Measurements from ENCODE around the gene CD7.

GRCh38 chr17:82346342-82347300 is 29.2 kb upstream of the CD7 start:
- TF ChIP-seq FOXP2 (optimal IDR thresholded peaks at IDR 0.05; ENCODE audit: borderline replicate concordance, extremely low read depth, extremely low read length, insufficient read depth) (no peak), REST (IDR thresholded peaks at IDR 0.05; ENCODE audit: insufficient read depth in 1 of 2, low read depth in 2 of 2, low read length in 2 of 2) (no peak)

Data from PFSK-1 (cell line).